IMR-90 (cell line): Measurements from ENCODE around the gene NFYC. TPM values are rescaled to one million over a fixed set of nuclear protein-coding genes. Genes with fewer than 3 reads are reported as not detected.

Experiments used
- ATAC-seq: fragments of 200-7000 bp; cut with Tn5 transposase; 2 replicates; pipeline ENCODE4 v1.9.1; 2020; ENCODE audit warnings: low read depth, mild to moderate bottlenecking, moderate library complexity
- BruUV-seq: library from RNA; stranded (reverse); fragments of 400-500 nt; replicated peaks from 2 replicates; lab custom pipeline; 2021; lab: Mats Ljungman, UMichigan
- CTCF ChIA-PET: fragments of 300-600 bp; formaldehyde crosslinking; extraction: SDS; loops from one replicate; lab custom pipeline; 2021; ENCODE audit warnings: antibody characterized with exemption; lab: Yijun Ruan, JAX
- POLR2A ChIA-PET: fragments of 300-600 bp; sonication (Branson Sonifier 250); formaldehyde crosslinking; loops from one replicate; lab custom pipeline; 2022; ENCODE audit warnings: antibody characterized with exemption; ENCODE audit not compliant: unreplicated experiment; lab: Charles Lee
- DNase-seq: peaks from one replicate; pipeline ENCODE4 v3.0.0; 2013
- H2AFZ ChIP-seq: replicated peaks from 2 replicates; pipeline ENCODE3; 2013; ENCODE audit warnings: low read length, mild to moderate bottlenecking; ENCODE audit not compliant: poor library complexity
- H2AK5ac ChIP-seq: 2 replicates; pipeline ENCODE4 v1.6.1; 2013; ENCODE audit warnings: low read depth, low read length, inconsistent platforms
- H2AK9ac ChIP-seq: replicated peaks from 2 replicates; pipeline ENCODE3; 2013; ENCODE audit warnings: mild to moderate bottlenecking, low read depth, low read length, moderate library complexity; ENCODE audit not compliant: poor library complexity
- H2BK120ac ChIP-seq: 2 replicates; pipeline ENCODE4 v1.6.1; 2013; ENCODE audit warnings: low read depth, low read length, inconsistent platforms
- H2BK15ac ChIP-seq: 3 replicates; pipeline ENCODE4 v1.6.1; 2013; ENCODE audit warnings: low read depth, low read length, inconsistent platforms
- H2BK20ac ChIP-seq: 2 replicates; pipeline ENCODE4 v1.6.1; 2013; ENCODE audit warnings: low read depth, mild to moderate bottlenecking, inconsistent platforms, low read length, moderate library complexity
- H2BK5ac ChIP-seq: 2 replicates; pipeline ENCODE4 v1.6.1; 2013; ENCODE audit warnings: mild to moderate bottlenecking, low read depth, low read length, inconsistent platforms; ENCODE audit not compliant: poor library complexity, severe bottlenecking
- H3K14ac ChIP-seq: replicated peaks from 2 replicates; pipeline ENCODE4 v1.6.1; 2013; ENCODE audit warnings: low read depth, low read length, inconsistent platforms
- H3K18ac ChIP-seq: 2 replicates; pipeline ENCODE4 v1.6.1; 2013; ENCODE audit warnings: low read depth, low read length, control low read depth
- H3K23ac ChIP-seq: 2 replicates; pipeline ENCODE4 v1.6.1; 2013; ENCODE audit warnings: low read depth, low read length, inconsistent platforms
- H3K27ac ChIP-seq: 2 replicates; pipeline ENCODE4 v1.5.1; 2013; ENCODE audit warnings: mild to moderate bottlenecking, control low read depth, low read length; ENCODE audit not compliant: insufficient read depth
- H3K27me3 ChIP-seq: 2 replicates; pipeline ENCODE4 v1.6.1; 2013; ENCODE audit warnings: low read length; ENCODE audit not compliant: control insufficient read depth, insufficient read depth
- H3K36me3 ChIP-seq: 2 replicates; pipeline ENCODE4 v1.6.1; 2013; ENCODE audit warnings: low read length, mixed read lengths; ENCODE audit not compliant: control insufficient read depth, insufficient read depth
- H3K4ac ChIP-seq: 2 replicates; pipeline ENCODE4 v1.6.1; 2013; ENCODE audit warnings: low read depth, low read length, inconsistent platforms
- H3K4me1 ChIP-seq: 2 replicates; pipeline ENCODE4 v1.6.1; 2013; ENCODE audit warnings: low read length, mixed read lengths; ENCODE audit not compliant: control insufficient read depth, insufficient read depth
- H3K4me2 ChIP-seq: 2 replicates; pipeline ENCODE4 v1.6.1; 2013; ENCODE audit warnings: low read depth, mild to moderate bottlenecking, control low read depth, low read length, moderate library complexity
- H3K4me3 ChIP-seq: 2 replicates; pipeline ENCODE4 v1.5.1; 2013; ENCODE audit warnings: low read depth, mild to moderate bottlenecking, control low read depth, low read length, moderate library complexity; ENCODE audit not compliant: insufficient read depth
- H3K56ac ChIP-seq: 2 replicates; pipeline ENCODE4 v1.6.1; 2013; ENCODE audit warnings: low read length, inconsistent platforms; ENCODE audit not compliant: insufficient read depth; ENCODE audit errors: extremely low read depth
- H3K79me1 ChIP-seq, 2 experiments: 2 replicates each; pipeline ENCODE4 v1.6.1; 2013; ENCODE audit warnings: low read length in 2 of 2, inconsistent platforms in 1 of 2, low read depth in 1 of 2
- H3K9ac ChIP-seq: 2 replicates; pipeline ENCODE4 v1.6.1; 2013; ENCODE audit warnings: low read depth, low read length, control low read depth
- H3K9me1 ChIP-seq: 2 replicates; pipeline ENCODE4 v1.6.1; 2013; ENCODE audit warnings: low read length, inconsistent platforms; ENCODE audit not compliant: insufficient read depth
- H3K9me3 ChIP-seq: 2 replicates; pipeline ENCODE4 v1.6.1; 2013; ENCODE audit warnings: low read length; ENCODE audit not compliant: control insufficient read depth, insufficient read depth
- H4K20me1 ChIP-seq: 2 replicates; pipeline ENCODE4 v1.6.1; 2013; ENCODE audit warnings: low read length, inconsistent platforms; ENCODE audit not compliant: insufficient read depth
- H4K5ac ChIP-seq: 2 replicates; pipeline ENCODE4 v1.6.1; 2013; ENCODE audit warnings: mild to moderate bottlenecking, low read depth, low read length, control low read depth
- H4K8ac ChIP-seq, 2 experiments: 2 replicates each; pipeline ENCODE4 v1.6.1; 2013; ENCODE audit warnings: low read depth in 2 of 2, low read length in 2 of 2, control low read depth in 1 of 2, inconsistent platforms in 1 of 2
- H4K91ac ChIP-seq: 2 replicates; pipeline ENCODE4 v1.6.1; 2013; ENCODE audit warnings: low read depth, low read length, inconsistent platforms; ENCODE audit not compliant: insufficient read depth
- BHLHE40 ChIP-seq: fragments of 150-350 bp; IDR thresholded peaks from 2 replicates; pipeline ENCODE4 v1.6.1; 2016; ENCODE audit warnings: mild to moderate bottlenecking, low read depth, low read length
- CEBPB ChIP-seq: IDR thresholded peaks from 2 replicates; pipeline ENCODE4 v1.6.1; 2012; ENCODE audit warnings: low read depth, low read length, improper control_type of control experiment
- CHD1 ChIP-seq: IDR thresholded peaks from 2 replicates; pipeline ENCODE4 v1.6.1; 2012; ENCODE audit warnings: low read depth, low read length, improper control_type of control experiment
- CTCF ChIP-seq: conservative IDR thresholded peaks from 2 replicates; pipeline ENCODE4 v1.5.1; 2012; ENCODE audit warnings: mild to moderate bottlenecking, low read depth, low read length, improper control_type of control experiment
- ELK1 ChIP-seq: fragments of 150-350 bp; IDR thresholded peaks from 2 replicates; pipeline ENCODE4 v1.6.1; 2016; ENCODE audit warnings: low read depth, mild to moderate bottlenecking, low read length, moderate library complexity, borderline replicate concordance
- FOS ChIP-seq: fragments of 150-350 bp; IDR thresholded peaks from 2 replicates; pipeline ENCODE4 v1.6.1; 2016; ENCODE audit warnings: low read depth, low read length
- MAFK ChIP-seq: IDR thresholded peaks from 2 replicates; pipeline ENCODE4 v1.6.1; 2012; ENCODE audit warnings: low read depth, low read length, improper control_type of control experiment
- MAZ ChIP-seq: IDR thresholded peaks from 2 replicates; pipeline ENCODE4 v1.6.1; 2012; ENCODE audit warnings: low read depth, mild to moderate bottlenecking, low read length, improper control_type of control experiment, moderate library complexity, borderline replicate concordance
- MXI1 ChIP-seq: IDR thresholded peaks from 2 replicates; pipeline ENCODE4 v1.6.1; 2012; ENCODE audit warnings: low read depth, mild to moderate bottlenecking, low read length, moderate library complexity, borderline replicate concordance
- NFE2L2 ChIP-seq: fragments of 150-350 bp; IDR thresholded peaks from 2 replicates; pipeline ENCODE4 v1.6.1; 2016; ENCODE audit warnings: low read depth, mild to moderate bottlenecking, low read length
- POLR2A ChIP-seq: IDR thresholded peaks from 2 replicates; pipeline ENCODE4 v1.6.1; 2012; ENCODE audit warnings: mild to moderate bottlenecking, low read depth, low read length
- RAD21 ChIP-seq: IDR thresholded peaks from 2 replicates; pipeline ENCODE4 v1.6.1; 2012; ENCODE audit warnings: low read length, improper control_type of control experiment
- RCOR1 ChIP-seq: IDR thresholded peaks from 2 replicates; pipeline ENCODE4 v1.6.1; 2012; ENCODE audit warnings: mild to moderate bottlenecking, low read length, improper control_type of control experiment; ENCODE audit not compliant: insufficient replicate concordance
- RFX5 ChIP-seq: IDR thresholded peaks from 2 replicates; pipeline ENCODE4 v1.8.0; 2012; ENCODE audit warnings: low read depth, mild to moderate bottlenecking, low read length, moderate library complexity
- SMC3 ChIP-seq: fragments of 150-350 bp; IDR thresholded peaks from 2 replicates; pipeline ENCODE4 v1.6.1; 2016; ENCODE audit warnings: low read depth, mild to moderate bottlenecking, antibody characterized with exemption, low read length, moderate library complexity
- USF2 ChIP-seq: fragments of 150-350 bp; IDR thresholded peaks from 2 replicates; pipeline ENCODE4 v1.6.1; 2017; ENCODE audit warnings: mild to moderate bottlenecking, antibody characterized with exemption, low read length, low read depth
- WGBS, 2 experiments: methylation state at CpG; one replicate each; pipeline versions ENCODE4 v1.1.5 to v1.1.7; 2013; ENCODE audit warnings: missing lambda C conversion rate in 2 of 2; ENCODE audit not compliant: insufficient read length in 1 of 2; ENCODE audit errors: extremely low coverage in 2 of 2; 5-methylcytosine and 5-hydroxymethylcytosine counted together
- dilution Hi-C: fragments of 300-500 bp; cut with HindIII; formaldehyde crosslinking; loops from one replicate; pipeline ENCODE4 v1.14.3; 2018; ENCODE audit warnings: low sequenced_read_pairs; ENCODE audit not compliant: unreplicated experiment
- in situ Hi-C: fragments of 300-500 bp; cut with MboI; formaldehyde crosslinking; loops from 3 replicates; pipeline ENCODE4 v1.14.3; 2019; ENCODE audit warnings: low sequenced_read_pairs, inconsistent platforms, mixed read lengths
- intact Hi-C: fragments of 100-400 bp; cut with micrococcal nuclease; formaldehyde crosslinking; loops from 2 replicates; pipeline ENCODE4 v1.10.0; 2022
- polyA plus RNA-seq, 3 experiments: library from polyadenylated mRNA; depleted of rRNA; stranded (reverse); fragments of >200 nt; gene quantifications; 2 replicates each; pipeline ENCODE4 v1.2.3, GENCODE V29; 2012; ENCODE audit warnings: low replicate concordance in 1 of 3
- total RNA-seq: library from RNA; depleted of rRNA; stranded (reverse); fragments of >200 nt; gene quantifications from 2 replicates; pipeline ENCODE4 v1.2.3, GENCODE V29; 2012

NFYC gene
- total and polyA plus RNA-seq, 2 of the 4 experiments (the other 2 are of a cell fraction) = 45.2 to 62.2 TPM

- dilution Hi-C loops (no loop called here), in situ Hi-C loops (no loop called here), intact Hi-C loops (no loop called here)
- no peak overlapping the region for H3K4me2 ChIP-seq
- WGBS, 2 experiments = no CpG with 5 or more reads among the region's 7 CpGs
- H2AFZ ChIP-seq = no peak overlapping the region
- H2BK15ac ChIP-seq = no peak overlapping the region
- no peaks in the 10 kb centered on the region for H3K27me3 ChIP-seq
- no peaks in the 10 kb centered on the region for H3K9me3 ChIP-seq
- TF ChIP-seq RCOR1 (no peak), MAFK (no peak), FOS (no peak), POLR2A (no peak), RAD21 (no peak), USF2 (no peak), ELK1 (no peak), BHLHE40 (no peak), CEBPB (no peak), CHD1 (no peak), MAZ (no peak), SMC3 (no peak), RFX5 (no peak), CTCF (no peak), MXI1 (no peak), NFE2L2 (no peak)
- H3K36me3 ChIP-seq = peaks cover 11% of the 10 kb centered on the region
- no peak for ATAC-seq
- H3K27ac ChIP-seq = no peak overlapping the region
- no peak overlapping the region for H2BK20ac ChIP-seq
- ChIA-PET CTCF (interaction anchor here (0.6 kb wide), 2 partner anchors 42 to 46 kb away, joined by 3 to 9 read pairs; partner anchors contain the start of gene KCNQ4), POLR2A (no interaction called here)
- H3K9me1 ChIP-seq = peaks cover 5% of the 10 kb centered on the region
- H4K5ac ChIP-seq = no peak overlapping the region
- H3K4me1 ChIP-seq = peaks cover 5% of the 10 kb centered on the region
- H4K8ac ChIP-seq = no peak overlapping the region
- no peak overlapping the region for H2AK5ac ChIP-seq
- no peak overlapping the region for H3K4ac ChIP-seq
- H3K79me1 ChIP-seq = peaks cover 39 to 42% of the 10 kb centered on the region in 2 experiments
- H3K4me3 ChIP-seq = no peak overlapping the region
- no peak overlapping the region for H3K9ac ChIP-seq
- no peak overlapping the region for H2BK5ac ChIP-seq
- no peak overlapping the region for H4K91ac ChIP-seq
- no peak overlapping the region for H3K56ac ChIP-seq
- no peaks in the 10 kb centered on the region; the same call in 1 of the 2 replicates for H4K20me1 ChIP-seq
- H3K14ac ChIP-seq = no peak overlapping the region
- H3K18ac ChIP-seq = no peak overlapping the region
- no peak for DNase-seq
- H2BK120ac ChIP-seq = no peak overlapping the region
- no peak overlapping the region for H3K23ac ChIP-seq
- no peak overlapping the region for H2AK9ac ChIP-seq
- no TSS peak for BruUV-seq
Observed at GRCh38 chr1:40740997-40741736, 49.7 kb downstream of the NFYC start.
